GM23338 (cell line): ENCODE measurements around the gene RIGI.

ENCODE experiments used
- CREB1 ChIP-seq: fragments of 250-450 bp; sonication (Bioruptor Pico); IDR thresholded peaks from 2 replicates; pipeline ENCODE4 v1.5.0; 2020; ENCODE audit warnings: low read depth, mild to moderate bottlenecking, moderate library complexity
- CTCF ChIP-seq, 2 experiments: fragments of 200-600 bp in 1 of 2; sonication (generic) in 1 of 2; conservative IDR thresholded peaks; 2 replicates each; pipeline versions ENCODE4 v1.5.1 to v1.6.1; 2016 to 2017; ENCODE audit warnings: antibody characterized with exemption in 2 of 2, low read depth in 2 of 2, mild to moderate bottlenecking in 2 of 2, moderate library complexity in 1 of 2
- ETS1 ChIP-seq: IDR thresholded peaks from 2 replicates; pipeline ENCODE4 v1.6.1; 2016; ENCODE audit warnings: antibody characterized with exemption
- EZH2 ChIP-seq: fragments of 200-600 bp; sonication (generic); IDR thresholded peaks from one replicate; pipeline ENCODE4 v1.8.0; 2017; ENCODE audit warnings: antibody characterized with exemption, mild to moderate bottlenecking, low read depth; ENCODE audit not compliant: unreplicated experiment
- EZH2phosphoT487 ChIP-seq: fragments of 200-600 bp; sonication (generic); IDR thresholded peaks from one replicate; pipeline ENCODE4 v1.8.1; 2018; ENCODE audit warnings: antibody characterized with exemption; ENCODE audit not compliant: unreplicated experiment
- JUNB ChIP-seq: IDR thresholded peaks from one replicate; pipeline ENCODE4 v1.6.1; 2016; ENCODE audit warnings: antibody characterized with exemption; ENCODE audit not compliant: unreplicated experiment
- NANOG ChIP-seq: IDR thresholded peaks from 2 replicates; pipeline ENCODE4 v1.6.1; 2016; ENCODE audit warnings: antibody characterized with exemption, borderline replicate concordance
- POLR2AphosphoS5 ChIP-seq: IDR thresholded peaks from 2 replicates; pipeline ENCODE4 v1.6.1; 2016; ENCODE audit warnings: antibody characterized with exemption, low read depth
- REST ChIP-seq: IDR thresholded peaks from one replicate; pipeline ENCODE4 v1.6.1; 2018; ENCODE audit warnings: antibody characterized with exemption; ENCODE audit not compliant: unreplicated experiment
- STAT1 ChIP-seq: IDR thresholded peaks from one replicate; pipeline ENCODE4 v1.6.1; 2016; ENCODE audit warnings: antibody characterized with exemption; ENCODE audit not compliant: unreplicated experiment
- ZNF114 ChIP-seq: fragments of 250-450 bp; sonication (Bioruptor Pico); IDR thresholded peaks from 2 replicates; pipeline ENCODE4 v1.5.0; 2020; ENCODE audit warnings: mild to moderate bottlenecking, moderate library complexity
- ZNF331 ChIP-seq: fragments of 250-450 bp; sonication (Bioruptor Pico); IDR thresholded peaks from 2 replicates; pipeline ENCODE4 v1.5.0; 2020; ENCODE audit warnings: low read depth, mild to moderate bottlenecking, moderate library complexity
- ZNF462 ChIP-seq: fragments of 250-450 bp; sonication (Bioruptor Pico); IDR thresholded peaks from 2 replicates; pipeline ENCODE4 v1.5.0; 2020; ENCODE audit warnings: mild to moderate bottlenecking, moderate library complexity

GRCh38 chr9:32545884-32546283 lies 19.9 kb upstream of the RIGI start:
- TF ChIP-seq CTCF (conservative IDR thresholded peaks at IDR 0.05; ENCODE audit: low read depth in 2 of 2) (no peak), EZH2phosphoT487 (no peak), CREB1 (CRISPR knock-in tag) (no peak), EZH2 (no peak), REST (no peak), POLR2AphosphoS5 (no peak), ZNF462 (CRISPR knock-in tag) (no peak), ETS1 (no peak), ZNF331 (CRISPR knock-in tag) (no peak), ZNF114 (CRISPR knock-in tag) (no peak), NANOG (no peak), JUNB (no peak), STAT1 (no peak)
